ENCODE measurements around the gene ITFG1. TPM values are rescaled to one million over a fixed set of nuclear protein-coding genes. Genes with fewer than 3 reads are reported as not detected.
"Not testable (repeated sequence)": the region's sequence is repeated elsewhere in the genome, so short reads cannot be mapped to it uniquely, and the experiment has no call there.

The ITFG1 gene
- total RNA-seq, 1 donor, result 32.5 TPM

DNA sequence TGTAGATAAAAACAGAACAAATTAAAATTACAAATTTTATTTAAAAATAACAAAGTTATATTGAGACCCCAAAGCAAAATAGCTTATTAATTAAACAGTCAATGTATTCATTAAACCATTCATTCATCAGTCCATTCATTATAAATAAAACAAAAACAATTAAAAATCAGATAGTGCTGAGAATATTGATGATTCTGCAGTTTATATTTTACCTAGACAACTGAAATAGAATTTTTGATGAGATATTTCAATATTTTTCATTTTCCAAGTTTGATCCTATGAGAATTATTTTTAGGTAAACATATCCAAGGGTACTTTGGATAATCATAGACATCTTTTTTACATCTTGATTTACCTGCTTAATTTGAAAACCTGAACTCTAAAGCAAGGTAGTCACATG is 301.9 kb downstream of the ITFG1 start:
- H3K4me1 ChIP-seq (ENCODE audit: insufficient read depth, low read length), result no peaks in the 10 kb centered on the region
- no peaks in the 10 kb centered on the region for H3K9me3 ChIP-seq (ENCODE audit: low read depth, low read length)
- H3K27me3 ChIP-seq (ENCODE audit: insufficient read depth, low read length), result no peaks in the 10 kb centered on the region
- no peak overlapping the region for H3K4me3 ChIP-seq (ENCODE audit: low read length)

DNA sequence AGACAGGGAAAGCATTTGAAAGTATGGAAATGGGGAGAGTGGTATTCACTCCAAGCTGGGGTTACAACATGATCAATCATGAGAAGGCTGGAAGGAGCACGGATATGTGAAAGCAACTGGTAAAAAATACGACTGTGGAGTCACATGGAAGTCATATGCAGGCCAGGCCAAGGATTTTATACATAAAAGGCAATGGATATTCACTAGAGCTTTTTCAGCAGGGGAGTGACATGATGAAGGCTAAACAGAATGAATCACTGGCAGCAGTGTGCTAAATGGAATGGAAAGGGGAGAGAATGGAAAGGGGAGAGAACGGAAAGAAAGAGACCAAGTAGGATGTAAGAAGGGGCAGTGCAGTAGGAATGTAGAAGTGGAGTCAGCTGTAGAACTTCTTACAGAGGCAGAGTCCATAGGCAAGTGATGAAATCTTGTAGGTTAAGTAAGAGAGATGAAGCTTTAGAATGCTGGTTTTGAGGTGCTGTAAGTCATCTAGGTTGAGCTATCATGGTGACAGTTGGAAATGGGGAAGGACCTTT is 304.1 kb downstream of the ITFG1 start:
- H3K4me3 ChIP-seq (ENCODE audit: low read length), result no peak overlapping the region
- no peaks in the 10 kb centered on the region for H3K4me1 ChIP-seq (ENCODE audit: insufficient read depth, low read length)
- H3K27me3 ChIP-seq (ENCODE audit: insufficient read depth, low read length), result no peaks in the 10 kb centered on the region
- no peaks in the 10 kb centered on the region for H3K9me3 ChIP-seq (ENCODE audit: low read depth, low read length)

DNA sequence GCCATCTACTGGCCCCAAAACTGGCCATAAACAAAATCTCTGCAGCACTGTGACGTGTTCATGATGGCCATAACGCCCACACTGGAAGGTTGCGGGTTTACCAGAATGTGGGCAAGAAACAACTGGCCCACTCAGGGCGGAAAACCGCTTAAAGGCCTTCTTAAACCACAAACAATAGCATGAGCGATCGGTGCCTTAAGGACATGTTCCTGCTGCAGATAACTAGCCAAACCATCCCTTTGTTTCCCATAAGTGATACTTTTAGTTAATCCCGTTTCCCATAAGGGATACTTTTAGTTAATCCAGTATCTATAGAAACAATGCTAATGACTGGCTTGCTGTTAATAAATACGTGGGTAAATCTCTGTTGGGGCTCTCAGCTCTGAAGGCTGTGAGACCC is 308.4 kb downstream of the ITFG1 start:
- not testable (repeated sequence) for H3K9me3 ChIP-seq (ENCODE audit: low read depth, low read length); H3K27me3 ChIP-seq (ENCODE audit: insufficient read depth, low read length); H3K4me1 ChIP-seq (ENCODE audit: insufficient read depth, low read length); H3K4me3 ChIP-seq (ENCODE audit: low read length)

DNA sequence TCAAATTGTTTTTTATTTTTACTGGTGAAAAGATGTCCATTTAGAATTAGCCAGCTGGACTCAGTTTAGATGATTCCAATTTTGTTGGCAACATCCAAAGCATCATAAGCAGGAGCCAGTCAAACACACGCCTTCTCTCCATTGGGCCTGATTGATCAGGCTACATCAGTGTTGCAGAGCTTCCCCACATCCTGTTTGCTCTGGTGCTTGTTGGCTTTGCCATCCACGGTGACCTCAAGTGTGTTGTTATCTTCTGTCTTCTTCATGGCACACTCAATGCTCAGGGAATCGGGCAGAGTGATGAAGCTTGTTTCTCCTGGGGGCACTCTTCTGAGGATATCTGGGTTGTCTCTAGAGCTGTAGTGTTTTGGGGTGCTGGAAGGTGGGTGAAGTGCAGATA is 310.8 kb downstream of the ITFG1 start:
- Histone ChIP-seq H3K9me3 (ENCODE audit: low read depth, low read length) (no peaks in the 10 kb centered on the region), H3K27me3 (ENCODE audit: insufficient read depth, low read length) (peaks cover 9% of the 10 kb centered on the region), H3K4me1 (ENCODE audit: insufficient read depth, low read length) (no peaks in the 10 kb centered on the region), H3K4me3 (ENCODE audit: low read length) (no peak overlapping the region)

DNA sequence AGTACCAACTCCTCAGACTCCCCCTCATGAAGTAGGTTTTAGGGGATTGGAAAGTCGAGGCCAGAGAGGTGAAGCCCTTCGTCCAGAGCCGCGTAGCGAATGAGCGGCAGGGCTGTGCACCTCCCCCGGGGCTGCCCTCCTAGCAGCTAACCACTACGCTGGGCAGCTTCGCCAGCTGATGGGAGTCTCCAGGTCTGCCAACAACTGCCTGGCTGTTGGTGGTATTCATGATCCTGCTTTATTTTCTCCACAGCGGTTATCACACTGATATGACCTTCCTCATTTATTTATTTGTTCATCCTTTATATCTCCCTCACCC is 316.3 kb downstream of the ITFG1 start:
- H3K9me3 ChIP-seq (ENCODE audit: low read depth, low read length), result no peaks in the 10 kb centered on the region
- peak overlapping the region; percentile 38 for H3K4me3 ChIP-seq (ENCODE audit: low read length)
- H3K27me3 ChIP-seq (ENCODE audit: insufficient read depth, low read length), result peaks cover 17% of the 10 kb centered on the region
- H3K4me1 ChIP-seq (ENCODE audit: insufficient read depth, low read length), result peaks cover 24% of the 10 kb centered on the region

DNA sequence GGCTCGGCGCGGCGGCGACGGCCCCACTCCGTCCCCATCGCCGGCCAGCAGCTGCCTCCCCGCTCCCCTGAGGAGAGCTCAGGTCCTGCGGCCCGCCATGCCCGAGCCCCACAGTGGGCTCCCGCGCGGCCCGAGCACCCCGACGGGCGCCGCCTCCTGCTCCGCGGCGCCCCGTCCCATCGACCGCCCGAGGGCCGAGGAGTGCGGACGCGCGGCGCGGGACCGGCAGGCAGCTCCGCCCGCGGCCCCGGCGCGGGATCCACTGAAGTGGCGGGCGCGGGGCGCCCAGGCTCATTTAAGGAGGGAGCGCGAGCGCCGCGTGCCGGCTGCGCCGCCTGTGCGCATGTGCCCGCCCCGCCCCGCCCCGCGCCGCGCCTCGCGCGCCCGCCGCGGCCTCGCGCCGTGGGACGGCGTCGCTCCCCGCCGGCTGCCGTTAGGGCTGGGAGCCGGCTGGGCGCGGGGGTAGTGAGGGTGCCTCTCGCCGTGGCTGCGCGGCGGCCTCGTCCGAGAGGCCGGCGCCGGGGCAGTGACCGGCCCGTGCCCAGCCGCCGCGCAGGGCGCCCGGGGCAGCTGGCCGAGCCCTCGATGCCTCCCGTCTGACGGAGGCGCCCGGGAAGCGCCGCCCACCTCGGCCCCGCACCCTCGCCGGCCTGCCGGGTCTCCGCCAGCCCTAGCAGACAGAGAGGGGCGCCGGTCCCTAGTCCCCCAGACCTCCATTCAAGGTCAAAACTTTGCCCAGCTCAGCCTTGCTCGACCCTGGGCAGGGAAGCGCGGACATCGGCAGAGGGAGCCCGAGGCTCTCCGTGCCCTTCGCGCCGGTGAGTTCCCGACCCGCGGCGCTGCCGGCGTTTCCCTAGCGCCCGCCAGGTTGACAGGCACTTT is 316.9 kb downstream of the ITFG1 start, which contains the start of gene NETO2:
Gene NETO2 (minus strand): TSS at position 269 of the 882 bp plus-strand sequence. CDS start 333 bp downstream, outside the sequence.
- Histone ChIP-seq H3K4me3 (ENCODE audit: low read length) (peak within 1 kb of the TSS; percentile 45), H3K27me3 (ENCODE audit: insufficient read depth, low read length) (peaks cover 17% of the 10 kb centered on the region), H3K4me1 (ENCODE audit: insufficient read depth, low read length) (peaks cover 25% of the 10 kb centered on the region), H3K9me3 (ENCODE audit: low read depth, low read length) (no peaks in the 10 kb centered on the region)

DNA sequence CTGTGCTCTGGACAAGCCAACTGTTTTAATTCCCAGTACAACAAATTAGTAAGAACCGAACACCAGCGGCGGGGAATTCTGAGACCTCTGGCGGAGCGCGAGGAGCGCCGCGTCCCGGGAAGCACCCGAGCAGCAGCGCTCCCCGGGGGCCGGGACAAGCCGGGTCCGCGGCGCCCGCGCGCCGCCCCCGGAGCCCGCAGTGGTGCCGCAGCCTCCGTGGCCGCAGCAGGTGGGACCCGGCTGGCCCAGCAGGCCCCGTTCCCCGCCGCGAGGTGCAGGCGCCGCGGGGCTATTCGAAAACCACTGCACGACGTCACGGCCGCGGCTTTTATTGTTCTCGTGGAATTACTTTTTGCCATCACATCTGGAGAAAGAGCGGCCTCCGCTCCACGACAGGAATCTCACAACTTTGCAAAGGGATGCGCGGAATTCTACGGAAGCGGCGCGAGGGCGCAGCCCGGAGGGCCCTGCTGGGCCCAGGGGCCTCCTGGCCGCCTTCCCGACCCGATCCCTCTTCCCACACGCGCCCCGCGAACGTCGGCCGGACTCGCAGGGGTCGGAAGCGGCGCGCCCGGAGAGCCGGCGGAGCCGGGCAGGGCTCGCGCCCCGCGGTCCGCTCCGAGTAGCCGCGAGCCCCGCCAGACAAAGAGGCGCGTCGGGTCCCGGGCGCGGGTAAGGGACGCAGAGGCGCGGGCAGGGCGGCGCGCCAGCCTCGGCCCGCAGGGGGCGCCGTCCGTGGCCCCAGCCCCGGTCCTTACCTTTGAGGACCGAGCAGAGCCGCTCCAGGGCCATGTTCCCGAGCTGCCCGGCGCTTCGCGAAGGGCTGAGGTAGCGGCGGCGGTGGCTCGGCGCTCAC is 317.8 kb downstream of the ITFG1 start:
- peaks cover 17% of the 10 kb centered on the region for H3K27me3 ChIP-seq (ENCODE audit: insufficient read depth, low read length)
- H3K4me1 ChIP-seq (ENCODE audit: insufficient read depth, low read length), result peaks cover 30% of the 10 kb centered on the region
- H3K9me3 ChIP-seq (ENCODE audit: low read depth, low read length), result no peaks in the 10 kb centered on the region
- H3K4me3 ChIP-seq (ENCODE audit: low read length), result peak overlapping the region; percentile 45

- Histone ChIP-seq H3K4me1 (ENCODE audit: insufficient read depth, low read length) (peaks cover 30% of the 10 kb centered on the region), H3K9me3 (ENCODE audit: low read depth, low read length) (no peaks in the 10 kb centered on the region), H3K4me3 (ENCODE audit: low read length) (peak overlapping the region; percentile 45), H3K27me3 (ENCODE audit: insufficient read depth, low read length) (peaks cover 17% of the 10 kb centered on the region)
Observed at GRCh38 chr16:47142486-47142820, 318.4 kb downstream of the ITFG1 start.

GRCh38 chr16:47141773-47142485 is 318.9 kb downstream of the ITFG1 start:
- peak overlapping the region; percentile 45 for H3K4me3 ChIP-seq (ENCODE audit: low read length)
- H3K27me3 ChIP-seq (ENCODE audit: insufficient read depth, low read length), result peaks cover 17% of the 10 kb centered on the region
- H3K4me1 ChIP-seq (ENCODE audit: insufficient read depth, low read length), result peaks cover 30% of the 10 kb centered on the region
- H3K9me3 ChIP-seq (ENCODE audit: low read depth, low read length), result no peaks in the 10 kb centered on the region

DNA sequence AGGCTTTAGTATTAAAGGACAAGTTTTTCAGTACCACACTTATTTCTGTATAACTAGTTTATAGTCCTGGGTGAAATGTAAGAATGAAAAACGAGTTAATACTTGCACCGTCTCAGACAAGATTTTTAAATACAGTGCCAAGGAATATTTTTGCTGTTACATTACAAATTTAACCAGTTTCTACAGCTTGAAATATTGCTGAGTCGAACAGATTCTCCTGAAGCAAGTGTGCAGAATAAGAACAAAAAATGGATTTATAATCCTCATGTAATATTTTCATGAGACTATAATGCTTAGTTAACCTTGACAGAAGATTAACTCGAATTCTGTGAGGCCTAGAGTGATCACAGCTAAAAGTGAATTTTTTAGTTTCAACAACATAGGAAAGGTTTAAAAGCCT is 320.2 kb downstream of the ITFG1 start:
- Histone ChIP-seq H3K4me1 (ENCODE audit: insufficient read depth, low read length) (peaks cover 35% of the 10 kb centered on the region), H3K27me3 (ENCODE audit: insufficient read depth, low read length) (peaks cover 14% of the 10 kb centered on the region), H3K9me3 (ENCODE audit: low read depth, low read length) (no peaks in the 10 kb centered on the region), H3K4me3 (ENCODE audit: low read length) (no peak overlapping the region)

- Histone ChIP-seq H3K4me3 (ENCODE audit: low read length) (no peak overlapping the region), H3K27me3 (ENCODE audit: insufficient read depth, low read length) (peaks cover 4% of the 10 kb centered on the region), H3K4me1 (ENCODE audit: insufficient read depth, low read length) (peaks cover 35% of the 10 kb centered on the region), H3K9me3 (ENCODE audit: low read depth, low read length) (no peaks in the 10 kb centered on the region)
Observed at GRCh38 chr16:47139561-47140185, 321.2 kb downstream of the ITFG1 start.

- H3K27me3 ChIP-seq (ENCODE audit: insufficient read depth, low read length); H3K9me3 ChIP-seq (ENCODE audit: low read depth, low read length); H3K4me3 ChIP-seq (ENCODE audit: low read length): not testable (repeated sequence)
- H3K4me1 ChIP-seq (ENCODE audit: insufficient read depth, low read length), result peaks cover 26% of the 10 kb centered on the region
Observed at GRCh38 chr16:47137925-47138324, 322.9 kb downstream of the ITFG1 start.

DNA sequence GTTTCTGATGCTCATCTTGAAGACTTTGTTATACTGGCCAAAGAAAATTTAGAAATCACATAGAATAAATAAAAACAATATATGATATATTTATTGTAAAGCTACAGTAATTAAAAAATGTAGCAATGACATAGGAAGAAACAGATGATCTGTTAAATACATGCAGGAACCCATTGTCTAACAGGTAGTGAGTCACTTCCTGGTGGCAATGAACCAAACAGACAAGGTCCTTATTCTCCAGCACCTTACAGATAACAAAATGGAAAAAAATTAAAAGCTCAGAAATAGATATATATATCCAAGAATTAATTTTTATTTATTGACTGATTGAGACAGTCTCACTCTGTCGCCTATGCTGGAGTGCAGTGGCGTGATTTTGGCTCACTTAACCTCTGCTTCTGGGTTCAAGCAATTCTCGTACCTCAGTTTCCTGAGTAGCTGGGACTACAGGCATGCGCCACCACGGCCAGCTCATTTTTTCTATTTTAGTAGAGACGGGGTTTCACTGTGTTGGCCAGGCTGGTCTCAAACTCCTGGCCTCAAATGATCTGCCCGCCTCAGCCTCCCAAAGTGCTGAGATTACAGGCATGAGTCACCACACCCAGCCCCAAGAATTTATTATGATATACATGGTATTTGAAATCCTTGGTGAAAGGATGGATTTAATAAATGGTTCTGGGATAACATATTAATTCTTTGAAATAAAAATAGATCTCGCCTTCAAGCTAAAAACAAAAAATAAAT is 324.6 kb downstream of the ITFG1 start:
- no peaks in the 10 kb centered on the region for H3K9me3 ChIP-seq (ENCODE audit: low read depth, low read length)
- H3K4me1 ChIP-seq (ENCODE audit: insufficient read depth, low read length), result peaks cover 12% of the 10 kb centered on the region
- no peak overlapping the region for H3K4me3 ChIP-seq (ENCODE audit: low read length)

GRCh38 chr16:47134550-47134949 is 326.3 kb downstream of the ITFG1 start:
- H3K4me1 ChIP-seq (ENCODE audit: insufficient read depth, low read length), result peaks cover 12% of the 10 kb centered on the region
- no peak overlapping the region for H3K4me3 ChIP-seq (ENCODE audit: low read length)
- no peaks in the 10 kb centered on the region for H3K9me3 ChIP-seq (ENCODE audit: low read depth, low read length)
- no peaks in the 10 kb centered on the region for H3K27me3 ChIP-seq (ENCODE audit: insufficient read depth, low read length)

More for the DNA sequence above, 324.6 kb downstream of the ITFG1 start:
- no peaks in the 10 kb centered on the region for H3K27me3 ChIP-seq (ENCODE audit: insufficient read depth, low read length)
